HCT116 (cell line): Measurements from ENCODE around the gene LRP2. TPM values are rescaled to one million over a fixed set of nuclear protein-coding genes. Genes with fewer than 3 reads are reported as not detected.
A peak's percentile ranks its signal among the peaks of the same experiment; 100 is the strongest.

Source experiments
- ATAC-seq: fragments of 200-7000 bp; cut with Tn5 transposase; 2 replicates; pipeline ENCODE4 v1.9.1; 2020; ENCODE audit warnings: mild to moderate bottlenecking, moderate library complexity
- BruUV-seq: library from RNA; stranded (reverse); fragments of 400-500 nt; replicated peaks from 2 replicates; lab custom pipeline; 2021; lab: Mats Ljungman, UMichigan
- CTCF ChIA-PET: fragments of 300-600 bp; sonication (Branson Sonifier 250); formaldehyde crosslinking; loops from one replicate; lab custom pipeline; 2021; ENCODE audit warnings: antibody characterized with exemption; lab: Charles Lee
- POLR2A ChIA-PET: fragments of 300-600, 350-600 bp; sonication (Branson Sonifier 250); formaldehyde crosslinking; loops from one replicate; lab custom pipeline; 2021; ENCODE audit warnings: antibody characterized with exemption; lab: Charles Lee
- RAD21 ChIA-PET, 2 experiments: fragments of 300-600 bp; sonication (Branson Sonifier 250); formaldehyde crosslinking; loops; one replicate each; lab custom pipeline; 2023; ENCODE audit warnings: low total read pairs in 2 of 2; ENCODE audit not compliant: uncharacterized antibody in 2 of 2, unreplicated experiment in 2 of 2, low non-redundant PET in 1 of 2; lab: Charles Lee
- DNase-seq: peaks from one replicate; pipeline ENCODE4 v3.0.0-alpha.2; 2010; ENCODE audit warnings: low read depth, low spot score
- H2AFZ ChIP-seq: fragments of 200-600 bp; shearing (Covaris generic), sonication (generic); 2 replicates; pipeline ENCODE4 v1.6.1; 2017; ENCODE audit warnings: low read depth, mixed run types, mixed read lengths, antibody characterized with exemption, low read length; ENCODE audit not compliant: poor library complexity, severe bottlenecking
- H3K27ac ChIP-seq: 2 replicates; pipeline ENCODE4 v1.5.1; 2012; ENCODE audit warnings: low read depth, low read length
- H3K27me3 ChIP-seq: fragments of 200-600 bp; sonication (generic); 2 replicates; pipeline ENCODE4 v1.6.1; 2016; ENCODE audit warnings: mixed run types, low read length, mixed read lengths; ENCODE audit not compliant: insufficient read depth
- H3K36me3 ChIP-seq, 2 experiments: fragments of 200-500 bp in 1 of 2; fragments of 200-600 bp in 1 of 2; sonication (Bioruptor generic) in 1 of 2; sonication (generic) in 1 of 2; 2 replicates each; pipeline versions ENCODE4 v1.5.1 to v1.6.1; 2014 to 2016; ENCODE audit warnings: low read length in 2 of 2, inconsistent platforms in 1 of 2, mixed read lengths in 1 of 2, mixed run types in 1 of 2; ENCODE audit not compliant: insufficient read depth in 2 of 2, control insufficient read depth in 1 of 2
- H3K4me1 ChIP-seq, 2 experiments: fragments of 200-600 bp in 1 of 2; sonication (generic) in 1 of 2; 2 replicates each; pipeline versions ENCODE4 v1.5.1 to v1.6.1; 2012 to 2017; ENCODE audit warnings: low read length in 2 of 2, inconsistent platforms in 1 of 2, mild to moderate bottlenecking in 1 of 2, mixed read lengths in 1 of 2, mixed run types in 1 of 2, moderate library complexity in 1 of 2; ENCODE audit not compliant: insufficient read depth in 2 of 2, control insufficient read depth in 1 of 2
- H3K4me2 ChIP-seq: fragments of 200-600 bp; sonication (generic); 2 replicates; pipeline ENCODE4 v1.6.1; 2017; ENCODE audit warnings: mixed run types, low read length, mixed read lengths
- H3K4me3 ChIP-seq, 2 experiments: fragments of 200-600 bp in 1 of 2; sonication (generic) in 1 of 2; replicated peaks in 1 of 2; 2 replicates each; pipeline ENCODE4 v1.5.1; 2011 to 2016; ENCODE audit warnings: low read length in 2 of 2, control low read depth in 1 of 2, low read depth in 1 of 2, mild to moderate bottlenecking in 1 of 2, mixed read lengths in 1 of 2, mixed run types in 1 of 2
- H3K79me2 ChIP-seq: fragments of 200-600 bp; sonication (generic); 2 replicates; pipeline ENCODE4 v1.6.1; 2017; ENCODE audit warnings: mild to moderate bottlenecking, mixed run types, low read length, moderate library complexity, mixed read lengths; ENCODE audit not compliant: insufficient read depth
- H3K9ac ChIP-seq: fragments of 200-600 bp; sonication (generic); 2 replicates; pipeline ENCODE4 v1.6.1; 2016; ENCODE audit warnings: low read length, mixed read lengths
- H3K9me2 ChIP-seq: fragments of 200-600 bp; sonication (generic), shearing (Covaris generic); 2 replicates; pipeline ENCODE4 v1.6.1; 2017; ENCODE audit warnings: mixed run types, mild to moderate bottlenecking, moderate library complexity; ENCODE audit not compliant: insufficient read depth
- H3K9me3 ChIP-seq, 2 experiments: fragments of 200-500 bp in 1 of 2; fragments of 200-600 bp in 1 of 2; sonication (Bioruptor generic) in 1 of 2; sonication (generic) in 1 of 2; 2 replicates each; pipeline ENCODE4 v1.6.1; 2014 to 2017; ENCODE audit warnings: low read length in 2 of 2, mixed read lengths in 2 of 2, inconsistent platforms in 1 of 2, low read depth in 1 of 2, mild to moderate bottlenecking in 1 of 2, mixed run types in 1 of 2, moderate library complexity in 1 of 2; ENCODE audit not compliant: control insufficient read depth in 1 of 2, insufficient read depth in 1 of 2
- H4K20me1 ChIP-seq: fragments of 200-600 bp; sonication (generic), shearing (Covaris generic); 2 replicates; pipeline ENCODE4 v1.6.1; 2017; ENCODE audit warnings: mixed run types, mild to moderate bottlenecking, moderate library complexity; ENCODE audit not compliant: insufficient read depth
- CBX3 ChIP-seq: IDR thresholded peaks from 2 replicates; pipeline ENCODE4 v1.6.1; 2012; ENCODE audit warnings: low read depth
- CEBPB ChIP-seq: IDR thresholded peaks from 2 replicates; pipeline ENCODE4 v1.6.1; 2012; ENCODE audit warnings: low read depth
- CTCF ChIP-seq, 3 experiments: fragments of 200-600 bp in 1 of 3; sonication (generic) in 1 of 3; IDR thresholded peaks in 2 of 3; conservative IDR thresholded peaks in 1 of 3; 2 replicates each; pipeline ENCODE4 v1.5.1; 2012 to 2017; ENCODE audit warnings: low read depth in 2 of 3, low read length in 2 of 3, antibody characterized with exemption in 1 of 3, borderline replicate concordance in 1 of 3, control low read depth in 1 of 3, mild to moderate bottlenecking in 1 of 3, mixed read lengths in 1 of 3, mixed run types in 1 of 3, moderate library complexity in 1 of 3; ENCODE audit not compliant: insufficient read depth in 1 of 3
- EGR1 ChIP-seq: IDR thresholded peaks from 2 replicates; pipeline ENCODE4 v1.6.1; 2012; ENCODE audit warnings: low read depth
- ELF1 ChIP-seq: IDR thresholded peaks from 2 replicates; pipeline ENCODE4 v1.6.1; 2012; ENCODE audit warnings: low read depth, borderline replicate concordance
- RAD21 ChIP-seq: IDR thresholded peaks from 2 replicates; pipeline ENCODE4 v1.6.1; 2012; ENCODE audit warnings: low read depth, mild to moderate bottlenecking
- SIN3A ChIP-seq: IDR thresholded peaks from 2 replicates; pipeline ENCODE4 v1.6.1; 2012; ENCODE audit warnings: low read depth
- SP1 ChIP-seq: IDR thresholded peaks from 2 replicates; pipeline ENCODE4 v1.6.1; 2012; ENCODE audit warnings: low read depth
- SRF ChIP-seq: IDR thresholded peaks from 2 replicates; pipeline ENCODE4 v1.6.1; 2012; ENCODE audit warnings: low read depth
- TCF7L2 ChIP-seq: IDR thresholded peaks from 2 replicates; pipeline ENCODE4 v1.7.0; 2011; ENCODE audit warnings: borderline replicate concordance, inconsistent platforms; ENCODE audit not compliant: insufficient read depth, insufficient read length; ENCODE audit errors: extremely low read depth
- intact Hi-C: fragments of 100-400 bp; cut with micrococcal nuclease; formaldehyde crosslinking; loops from 2 replicates; pipeline ENCODE4 v1.10.0; 2022
- total RNA-seq: library from RNA; stranded (reverse); gene quantifications from one replicate; pipeline ENCODE4 v1.2.1, GENCODE V29; 2021; ENCODE audit not compliant: unreplicated experiment

Gene LRP2
- total RNA-seq, 1 experiment from 2014 or later: 0.20 TPM

GRCh38 chr2:169131587-169132512 lies 230.5 kb downstream of the LRP2 start:
- Histone ChIP-seq H3K9ac (no peak overlapping the region), H4K20me1 (no peaks in the 10 kb centered on the region), H3K4me2 (peak overlapping the region; percentile 32; the same call in 1 of the 2 replicates), H3K36me3 (no peaks in the 10 kb centered on the region), H3K27me3 (no peaks in the 10 kb centered on the region), H3K4me1 (0 out of 4 replicates have a peak, but pooled peaks cover 0 to 2% of the 10 kb centered on the region in 2 experiments), H3K27ac (no peak overlapping the region), H3K79me2 (no peaks in the 10 kb centered on the region), H3K4me3 (no peak overlapping the region), H3K9me2 (no peaks in the 10 kb centered on the region), H3K9me3 (no peaks in the 10 kb centered on the region), H2AFZ (peak overlapping the region; percentile 91)
- intact Hi-C loops: loop anchor here (1.0 kb wide), 2 partner anchors 23 to 171 kb away; no protein-coding TSS in a partner anchor
- DNase-seq: peak; percentile 77
- ChIA-PET POLR2A (interaction anchor here (0.7 kb wide), 1 partner anchor 12 kb away, joined by 3 read pairs; no protein-coding TSS in a partner anchor), RAD21 (interaction anchor here (0.5 to 1.2 kb wide), 3 partner anchors 22 to 318 kb away, joined by 3 to 4 read pairs (median 3); no protein-coding TSS in a partner anchor), CTCF (interaction anchor here (0.6 to 2.0 kb wide), 32 partner anchors 9 to 316 kb away, joined by 3 to 45 read pairs (median 4); no protein-coding TSS in a partner anchor)
- peak; percentile 98 for ATAC-seq
- peak; percentile 27 for TF ChIP-seq SRF
- 0 out of 2 replicates have a peak, but pooled peaks have one; percentile 43 for TF ChIP-seq SIN3A
- peak; percentile 68 for TF ChIP-seq RAD21
- TF ChIP-seq CEBPB: peak; percentile 34; the same call in 1 of the 2 replicates
- no peak for TF ChIP-seq EGR1
- TF ChIP-seq CBX3: peak; percentile 80
- no peak for TF ChIP-seq ELF1
- peak; percentile 17; the same call in 1 of the 2 replicates for TF ChIP-seq SP1
- TF ChIP-seq CTCF (IDR thresholded peaks at IDR 0.05 in 2 of 3, conservative IDR thresholded peaks at IDR 0.05 in 1 of 3; ENCODE audit: borderline replicate concordance in 1 of 3, insufficient read depth in 1 of 3, low read depth in 2 of 3, low read length in 2 of 3): peak; percentile 69 to 98 (median 79)
- TF ChIP-seq TCF7L2: no peak
- BruUV-seq: no TSS peak
